H1 (cell line): ENCODE results near the gene GPA33. TPM values are rescaled to one million over a fixed set of nuclear protein-coding genes. Genes with fewer than 3 reads are reported as not detected.

Experiments
- KDM5A ChIP-seq: fragments of 200-600 bp; IDR thresholded peaks from 2 replicates; pipeline ENCODE4 v1.7.1; 2012; ENCODE audit warnings: mild to moderate bottlenecking, low read length, inconsistent platforms, mixed read lengths
- POLR2A ChIP-seq, 2 experiments: IDR thresholded peaks; 1 replicate in 1 of 2; 2 replicates in 1 of 2; pipeline ENCODE4 v1.6.1; 2011; ENCODE audit warnings: low read depth in 2 of 2, low read length in 2 of 2, mild to moderate bottlenecking in 2 of 2; ENCODE audit errors: control extremely low read depth in 1 of 2
- POLR2AphosphoS5 ChIP-seq: IDR thresholded peaks from 2 replicates; pipeline ENCODE4 v1.6.1; 2011; ENCODE audit warnings: low read depth, low read length
- SIX5 ChIP-seq: IDR thresholded peaks from 2 replicates; pipeline ENCODE4 v1.6.1; 2011; ENCODE audit warnings: mild to moderate bottlenecking, low read depth, low read length
- TAF7 ChIP-seq: optimal IDR thresholded peaks from 2 replicates; pipeline ENCODE3; 2011; ENCODE audit warnings: low read depth, mild to moderate bottlenecking, inconsistent platforms, low read length, moderate library complexity, borderline replicate concordance
- TEAD4 ChIP-seq: IDR thresholded peaks from 2 replicates; pipeline ENCODE4 v1.6.1; 2012; ENCODE audit warnings: low read depth, low read length, inconsistent platforms, mixed read lengths
- polyA plus RNA-seq, 7 experiments: library from polyadenylated mRNA; depleted of rRNA in 3 of 7; stranded (reverse) in 5 of 7; unstranded in 2 of 7; fragments of >200 nt in 5 of 7; fragments of 200-250 nt in 2 of 7; gene quantifications; 1 replicate in 5 of 7; 2 replicates in 1 of 7; 4 replicates in 1 of 7; pipeline versions ENCODE4 v1.2.1 to v1.2.3, GENCODE V29; 2011 to 2013; ENCODE audit warnings: missing spikeins in 2 of 7, mixed read lengths in 2 of 7
- total RNA-seq: library from RNA; stranded (reverse); fragmentation: NEBNext Ultra II Directional; extraction: Animal tissue kit (Norgen Biotek cat#: 25700); gene quantifications from 2 replicates; pipeline ENCODE4 v1.2.1, GENCODE V29; 2021
- TF ChIP-seq, protein P1 (sequence below): fragments of 300-600 bp; sonication (generic); IDR thresholded peaks from 2 replicates; pipeline ENCODE4 v1.7.1; 2012; ENCODE audit warnings: low read length, moderate library complexity, mild to moderate bottlenecking, inconsistent platforms; ENCODE audit not compliant: insufficient replicate concordance

GPA33 gene
- total and polyA plus RNA-seq, 2 of the 8 experiments (the other 6 are each of a cell fraction or from before 2014, with no cell fraction given): 0.19 to 0.67 TPM

DNA sequence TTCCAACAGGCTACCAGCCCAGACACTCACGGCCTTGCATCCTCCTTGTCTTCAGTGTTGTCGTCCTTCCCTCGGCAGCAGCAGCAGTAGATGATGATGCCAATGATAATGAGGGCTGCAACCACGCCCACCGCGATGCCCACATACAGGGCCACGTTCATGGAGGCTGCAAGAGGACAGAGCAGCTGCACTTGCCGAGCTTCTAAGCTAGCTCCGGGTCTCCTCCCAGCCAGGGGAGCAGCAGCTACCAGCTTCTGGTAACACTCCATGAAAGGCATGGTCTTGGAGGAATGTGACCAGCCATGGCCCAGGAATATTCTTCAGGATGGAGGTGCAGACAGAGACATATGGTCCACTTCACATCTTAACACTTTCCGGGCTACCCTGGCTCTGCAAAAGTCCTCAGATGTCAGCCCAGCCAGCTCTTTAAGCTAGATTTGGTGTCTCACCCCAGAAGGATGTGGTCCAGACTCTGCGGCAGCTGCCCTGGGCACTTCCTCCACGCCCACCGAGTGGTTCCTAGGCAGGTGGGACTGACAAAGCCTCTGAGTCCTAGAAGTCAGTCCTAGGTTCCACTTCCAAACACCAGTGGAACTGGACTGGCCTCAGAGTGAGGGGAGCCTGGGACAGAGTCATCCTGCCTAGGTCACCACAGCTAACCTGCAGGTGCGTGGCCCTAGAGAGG is 35.1 kb downstream of the GPA33 start (continued):
- TF ChIP-seq, protein P1, sequence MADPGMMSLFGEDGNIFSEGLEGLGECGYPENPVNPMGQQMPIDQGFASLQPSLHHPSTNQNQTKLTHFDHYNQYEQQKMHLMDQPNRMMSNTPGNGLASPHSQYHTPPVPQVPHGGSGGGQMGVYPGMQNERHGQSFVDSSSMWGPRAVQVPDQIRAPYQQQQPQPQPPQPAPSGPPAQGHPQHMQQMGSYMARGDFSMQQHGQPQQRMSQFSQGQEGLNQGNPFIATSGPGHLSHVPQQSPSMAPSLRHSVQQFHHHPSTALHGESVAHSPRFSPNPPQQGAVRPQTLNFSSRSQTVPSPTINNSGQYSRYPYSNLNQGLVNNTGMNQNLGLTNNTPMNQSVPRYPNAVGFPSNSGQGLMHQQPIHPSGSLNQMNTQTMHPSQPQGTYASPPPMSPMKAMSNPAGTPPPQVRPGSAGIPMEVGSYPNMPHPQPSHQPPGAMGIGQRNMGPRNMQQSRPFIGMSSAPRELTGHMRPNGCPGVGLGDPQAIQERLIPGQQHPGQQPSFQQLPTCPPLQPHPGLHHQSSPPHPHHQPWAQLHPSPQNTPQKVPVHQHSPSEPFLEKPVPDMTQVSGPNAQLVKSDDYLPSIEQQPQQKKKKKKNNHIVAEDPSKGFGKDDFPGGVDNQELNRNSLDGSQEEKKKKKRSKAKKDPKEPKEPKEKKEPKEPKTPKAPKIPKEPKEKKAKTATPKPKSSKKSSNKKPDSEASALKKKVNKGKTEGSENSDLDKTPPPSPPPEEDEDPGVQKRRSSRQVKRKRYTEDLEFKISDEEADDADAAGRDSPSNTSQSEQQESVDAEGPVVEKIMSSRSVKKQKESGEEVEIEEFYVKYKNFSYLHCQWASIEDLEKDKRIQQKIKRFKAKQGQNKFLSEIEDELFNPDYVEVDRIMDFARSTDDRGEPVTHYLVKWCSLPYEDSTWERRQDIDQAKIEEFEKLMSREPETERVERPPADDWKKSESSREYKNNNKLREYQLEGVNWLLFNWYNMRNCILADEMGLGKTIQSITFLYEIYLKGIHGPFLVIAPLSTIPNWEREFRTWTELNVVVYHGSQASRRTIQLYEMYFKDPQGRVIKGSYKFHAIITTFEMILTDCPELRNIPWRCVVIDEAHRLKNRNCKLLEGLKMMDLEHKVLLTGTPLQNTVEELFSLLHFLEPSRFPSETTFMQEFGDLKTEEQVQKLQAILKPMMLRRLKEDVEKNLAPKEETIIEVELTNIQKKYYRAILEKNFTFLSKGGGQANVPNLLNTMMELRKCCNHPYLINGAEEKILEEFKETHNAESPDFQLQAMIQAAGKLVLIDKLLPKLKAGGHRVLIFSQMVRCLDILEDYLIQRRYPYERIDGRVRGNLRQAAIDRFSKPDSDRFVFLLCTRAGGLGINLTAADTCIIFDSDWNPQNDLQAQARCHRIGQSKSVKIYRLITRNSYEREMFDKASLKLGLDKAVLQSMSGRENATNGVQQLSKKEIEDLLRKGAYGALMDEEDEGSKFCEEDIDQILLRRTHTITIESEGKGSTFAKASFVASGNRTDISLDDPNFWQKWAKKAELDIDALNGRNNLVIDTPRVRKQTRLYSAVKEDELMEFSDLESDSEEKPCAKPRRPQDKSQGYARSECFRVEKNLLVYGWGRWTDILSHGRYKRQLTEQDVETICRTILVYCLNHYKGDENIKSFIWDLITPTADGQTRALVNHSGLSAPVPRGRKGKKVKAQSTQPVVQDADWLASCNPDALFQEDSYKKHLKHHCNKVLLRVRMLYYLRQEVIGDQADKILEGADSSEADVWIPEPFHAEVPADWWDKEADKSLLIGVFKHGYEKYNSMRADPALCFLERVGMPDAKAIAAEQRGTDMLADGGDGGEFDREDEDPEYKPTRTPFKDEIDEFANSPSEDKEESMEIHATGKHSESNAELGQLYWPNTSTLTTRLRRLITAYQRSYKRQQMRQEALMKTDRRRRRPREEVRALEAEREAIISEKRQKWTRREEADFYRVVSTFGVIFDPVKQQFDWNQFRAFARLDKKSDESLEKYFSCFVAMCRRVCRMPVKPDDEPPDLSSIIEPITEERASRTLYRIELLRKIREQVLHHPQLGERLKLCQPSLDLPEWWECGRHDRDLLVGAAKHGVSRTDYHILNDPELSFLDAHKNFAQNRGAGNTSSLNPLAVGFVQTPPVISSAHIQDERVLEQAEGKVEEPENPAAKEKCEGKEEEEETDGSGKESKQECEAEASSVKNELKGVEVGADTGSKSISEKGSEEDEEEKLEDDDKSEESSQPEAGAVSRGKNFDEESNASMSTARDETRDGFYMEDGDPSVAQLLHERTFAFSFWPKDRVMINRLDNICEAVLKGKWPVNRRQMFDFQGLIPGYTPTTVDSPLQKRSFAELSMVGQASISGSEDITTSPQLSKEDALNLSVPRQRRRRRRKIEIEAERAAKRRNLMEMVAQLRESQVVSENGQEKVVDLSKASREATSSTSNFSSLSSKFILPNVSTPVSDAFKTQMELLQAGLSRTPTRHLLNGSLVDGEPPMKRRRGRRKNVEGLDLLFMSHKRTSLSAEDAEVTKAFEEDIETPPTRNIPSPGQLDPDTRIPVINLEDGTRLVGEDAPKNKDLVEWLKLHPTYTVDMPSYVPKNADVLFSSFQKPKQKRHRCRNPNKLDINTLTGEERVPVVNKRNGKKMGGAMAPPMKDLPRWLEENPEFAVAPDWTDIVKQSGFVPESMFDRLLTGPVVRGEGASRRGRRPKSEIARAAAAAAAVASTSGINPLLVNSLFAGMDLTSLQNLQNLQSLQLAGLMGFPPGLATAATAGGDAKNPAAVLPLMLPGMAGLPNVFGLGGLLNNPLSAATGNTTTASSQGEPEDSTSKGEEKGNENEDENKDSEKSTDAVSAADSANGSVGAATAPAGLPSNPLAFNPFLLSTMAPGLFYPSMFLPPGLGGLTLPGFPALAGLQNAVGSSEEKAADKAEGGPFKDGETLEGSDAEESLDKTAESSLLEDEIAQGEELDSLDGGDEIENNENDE: no peak
- TF ChIP-seq KDM5A: no peak
- no peak for TF ChIP-seq TAF7
- no peak for TF ChIP-seq TEAD4
- no peak for TF ChIP-seq SIX5
- no peak for TF ChIP-seq POLR2AphosphoS5
- TF ChIP-seq POLR2A (IDR thresholded peaks at IDR 0.05; ENCODE audit: control extremely low read depth in 1 of 2, low read depth in 2 of 2, low read length in 2 of 2): no peak
